Caco-2 (cell line): ENCODE measurements around the gene CLCF1. TPM values are rescaled to one million over a fixed set of nuclear protein-coding genes. Genes with fewer than 3 reads are reported as not detected.

Experiments used
- BruUV-seq: library from RNA; stranded (reverse); fragments of 400-500 nt; replicated peaks from 2 replicates; lab custom pipeline; 2021; lab: Mats Ljungman, UMichigan
- CTCF ChIA-PET: fragments of 300-600 bp; sonication (Branson Sonifier 250); formaldehyde crosslinking; loops from one replicate; lab custom pipeline; 2022; ENCODE audit warnings: antibody characterized with exemption; lab: Charles Lee
- POLR2A ChIA-PET: fragments of 300-600 bp; sonication (Branson Sonifier 250); formaldehyde crosslinking; loops from one replicate; lab custom pipeline; 2022; ENCODE audit warnings: antibody characterized with exemption; lab: Charles Lee
- DNase-seq, 2 experiments: peaks; one replicate each; pipeline versions ENCODE4 v3.0.0 to v3.0.0-alpha.2; 2020 to 2022
- H3K27me3 ChIP-seq: replicated peaks from 2 replicates; pipeline ENCODE4 v1.6.0; 2011; ENCODE audit warnings: low read length; ENCODE audit not compliant: control insufficient read depth, insufficient read depth
- H3K36me3 ChIP-seq: 2 replicates; pipeline ENCODE4 v1.5.1; 2011; ENCODE audit warnings: low read length; ENCODE audit not compliant: control insufficient read depth, insufficient read depth
- H3K4me1 ChIP-seq: fragments of 250-450 bp; sonication (Bioruptor Pico); 2 replicates; pipeline ENCODE4 v1.5.1; 2020; ENCODE audit warnings: mild to moderate bottlenecking
- H3K4me3 ChIP-seq: 2 replicates; pipeline ENCODE4 v1.5.1; 2011; ENCODE audit warnings: low read depth, mild to moderate bottlenecking, control low read depth, low read length
- H3K9me3 ChIP-seq: fragments of 250-450 bp; sonication (Bioruptor Pico); 2 replicates; pipeline ENCODE4 v1.5.1; 2020; ENCODE audit warnings: mild to moderate bottlenecking, moderate library complexity
- H3K27ac Mint-ChIP-seq: one replicate; pipeline ENCODE4 v1.8.0; 2022; ENCODE audit warnings: mixed read lengths; ENCODE audit not compliant: unreplicated experiment
- H3K27me3 Mint-ChIP-seq: one replicate; pipeline ENCODE4 v1.8.0; 2022; ENCODE audit warnings: mixed read lengths; ENCODE audit not compliant: insufficient read depth, unreplicated experiment
- H3K36me3 Mint-ChIP-seq: one replicate; pipeline ENCODE4 v1.8.0; 2022; ENCODE audit warnings: mild to moderate bottlenecking, mixed read lengths; ENCODE audit not compliant: insufficient read depth, unreplicated experiment
- H3K4me1 Mint-ChIP-seq: one replicate; pipeline ENCODE4 v1.8.0; 2022; ENCODE audit warnings: low read depth, mixed read lengths; ENCODE audit not compliant: unreplicated experiment
- H3K4me3 Mint-ChIP-seq: one replicate; pipeline ENCODE4 v1.8.0; 2022; ENCODE audit warnings: mild to moderate bottlenecking, moderate library complexity, mixed read lengths; ENCODE audit not compliant: unreplicated experiment
- H3K9me3 Mint-ChIP-seq: one replicate; pipeline ENCODE4 v1.8.0; 2022; ENCODE audit warnings: mixed read lengths; ENCODE audit not compliant: unreplicated experiment
- intact Hi-C: fragments of 100-400 bp; cut with micrococcal nuclease; formaldehyde crosslinking; loops from one replicate; pipeline ENCODE4 v1.10.0; 2022; ENCODE audit not compliant: unreplicated experiment
- total RNA-seq: library from RNA; stranded (reverse); gene quantifications from 2 replicates; pipeline ENCODE4 v1.2.3, GENCODE V29; 2022
- TF ChIP-seq, protein P1 (sequence below), 2 experiments: fragments of 200-600 bp in 1 of 2; IDR thresholded peaks; 1 replicate in 1 of 2; 2 replicates in 1 of 2; pipeline versions ENCODE4 v1.5.1 to v1.8.0; 2011 to 2022; ENCODE audit warnings: antibody characterized with exemption in 1 of 2, control low read depth in 1 of 2, inconsistent platforms in 1 of 2, low read depth in 1 of 2, low read length in 1 of 2, mild to moderate bottlenecking in 1 of 2, moderate library complexity in 1 of 2; ENCODE audit not compliant: insufficient read depth in 1 of 2, severe bottlenecking in 1 of 2, unreplicated experiment in 1 of 2

The CLCF1 gene
- total RNA-seq, 1 experiment from 2014 or later, result 4.5 TPM

DNA sequence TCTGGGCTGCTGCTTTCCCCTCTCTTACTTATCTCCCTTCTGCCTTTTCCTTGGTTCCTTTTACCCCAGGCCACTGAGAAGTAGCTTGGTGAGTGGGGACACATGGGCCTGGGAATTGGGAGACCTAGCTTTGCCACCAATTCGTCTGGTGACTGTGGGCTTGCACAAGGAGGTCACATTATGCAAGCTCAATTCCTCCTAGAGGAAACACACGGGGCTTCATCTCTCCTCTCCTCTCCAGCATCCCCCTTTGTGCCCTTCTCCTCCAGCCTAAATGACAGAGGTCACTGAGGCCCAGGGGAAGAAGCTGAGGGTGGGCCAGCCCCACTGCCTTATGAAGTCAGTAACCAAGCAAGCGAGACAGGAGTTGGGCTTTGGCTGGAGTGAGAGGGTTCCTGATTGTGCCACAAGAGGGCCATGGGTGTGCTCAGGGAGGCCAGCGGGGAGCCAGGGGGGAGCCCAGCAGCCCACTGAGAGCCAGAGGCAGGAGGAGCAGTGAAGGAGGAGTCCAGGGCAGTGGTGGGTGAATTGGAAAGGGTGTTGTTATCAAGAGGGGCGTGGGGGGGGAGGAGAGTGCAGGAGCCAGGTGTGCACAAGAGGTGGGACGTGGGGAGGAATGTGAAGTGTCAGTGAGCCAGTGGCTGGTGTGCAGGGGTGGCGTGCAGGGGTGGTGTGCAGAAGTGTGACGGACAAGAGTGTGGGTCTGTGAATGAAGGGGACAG, 2.0 kb downstream of the CLCF1 start:
- peaks cover 26% of the 10 kb centered on the region for H3K4me1 ChIP-seq
- Mint-ChIP-seq H3K4me1 (no peaks in the 10 kb centered on the region), H3K9me3 (no peaks in the 10 kb centered on the region), H3K27ac (no peak overlapping the region), H3K27me3 (no peaks in the 10 kb centered on the region), H3K36me3 (peaks cover 8% of the 10 kb centered on the region), H3K4me3 (peak overlapping the region; percentile 95)
- DNase-seq, result peak; percentile 68 to 69
- no peak overlapping the region; the same call in 1 of the 2 replicates for H3K4me3 ChIP-seq
- no peaks in the 10 kb centered on the region for H3K9me3 ChIP-seq
- TSS peak; percentile 23 for BruUV-seq
- ChIA-PET CTCF (interaction anchor here (1.1 to 21.4 kb wide), 6 partner anchors 10 to 26 kb away, joined by 4 to 775 read pairs (median 35); partner anchors contain the start of genes POLD4 and RAD9A), POLR2A (no interaction called here)
- no peaks in the 10 kb centered on the region for H3K36me3 ChIP-seq
- TF ChIP-seq, protein P1, sequence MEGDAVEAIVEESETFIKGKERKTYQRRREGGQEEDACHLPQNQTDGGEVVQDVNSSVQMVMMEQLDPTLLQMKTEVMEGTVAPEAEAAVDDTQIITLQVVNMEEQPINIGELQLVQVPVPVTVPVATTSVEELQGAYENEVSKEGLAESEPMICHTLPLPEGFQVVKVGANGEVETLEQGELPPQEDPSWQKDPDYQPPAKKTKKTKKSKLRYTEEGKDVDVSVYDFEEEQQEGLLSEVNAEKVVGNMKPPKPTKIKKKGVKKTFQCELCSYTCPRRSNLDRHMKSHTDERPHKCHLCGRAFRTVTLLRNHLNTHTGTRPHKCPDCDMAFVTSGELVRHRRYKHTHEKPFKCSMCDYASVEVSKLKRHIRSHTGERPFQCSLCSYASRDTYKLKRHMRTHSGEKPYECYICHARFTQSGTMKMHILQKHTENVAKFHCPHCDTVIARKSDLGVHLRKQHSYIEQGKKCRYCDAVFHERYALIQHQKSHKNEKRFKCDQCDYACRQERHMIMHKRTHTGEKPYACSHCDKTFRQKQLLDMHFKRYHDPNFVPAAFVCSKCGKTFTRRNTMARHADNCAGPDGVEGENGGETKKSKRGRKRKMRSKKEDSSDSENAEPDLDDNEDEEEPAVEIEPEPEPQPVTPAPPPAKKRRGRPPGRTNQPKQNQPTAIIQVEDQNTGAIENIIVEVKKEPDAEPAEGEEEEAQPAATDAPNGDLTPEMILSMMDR (IDR thresholded peaks at IDR 0.05; ENCODE audit: insufficient read depth in 1 of 2, low read depth in 1 of 2, low read length in 1 of 2, severe bottlenecking in 1 of 2, unreplicated experiment in 1 of 2), result peak; percentile 51 to 67
- H3K27me3 ChIP-seq, result no peaks in the 10 kb centered on the region
- intact Hi-C loops, result no loop called here

DNA sequence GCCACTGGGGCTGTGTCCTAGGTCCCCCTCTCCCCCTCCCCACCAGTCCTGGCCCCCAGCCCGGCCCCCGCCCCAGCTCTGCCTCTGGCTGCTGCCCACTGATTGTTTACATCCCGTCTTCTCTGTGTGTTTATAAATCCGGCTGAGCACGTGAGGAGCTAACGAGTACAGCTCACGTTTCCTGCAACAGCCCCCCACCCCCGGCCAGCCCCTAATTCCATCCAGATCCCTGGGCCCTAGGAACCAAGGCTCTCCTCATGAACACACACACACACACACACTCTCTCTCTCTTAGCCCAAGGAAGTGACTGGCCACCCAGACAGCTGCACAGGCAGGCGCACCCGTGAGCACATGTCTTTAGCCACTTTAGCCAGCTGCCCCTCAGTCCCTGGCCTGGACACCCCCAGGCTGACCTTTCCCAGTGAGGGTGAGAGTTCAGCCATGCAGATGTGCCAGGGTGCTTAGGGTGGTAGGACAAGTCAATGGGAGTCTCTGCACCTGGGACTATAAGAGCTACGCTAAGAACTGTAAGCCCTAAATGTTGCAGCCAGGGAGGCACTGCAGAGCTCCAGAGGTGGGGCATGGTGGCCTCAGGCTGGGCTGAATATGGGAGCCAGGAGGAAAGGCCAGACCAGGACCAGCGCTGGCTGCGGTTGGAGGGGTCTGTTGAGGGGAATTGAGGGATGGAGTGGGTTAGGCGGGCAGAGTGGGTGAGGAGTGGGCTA, 2.9 kb downstream of the CLCF1 start:
- no peaks in the 10 kb centered on the region for H3K27me3 Mint-ChIP-seq
- ChIA-PET CTCF (interaction anchor here (0.6 to 21.4 kb wide), 7 partner anchors 11 to 886 kb away, joined by 3 to 775 read pairs (median 4); partner anchors contain the start of genes POLD4 and RAD9A), POLR2A (no interaction called here)
- Histone ChIP-seq H3K9me3 (no peaks in the 10 kb centered on the region), H3K27me3 (no peaks in the 10 kb centered on the region), H3K4me1 (peaks cover 21% of the 10 kb centered on the region), H3K36me3 (no peaks in the 10 kb centered on the region), H3K4me3 (no peak overlapping the region)
- intact Hi-C loops, result no loop called here
- no peak overlapping the region for H3K4me3 Mint-ChIP-seq
- H3K27ac Mint-ChIP-seq, result no peak overlapping the region
- no peaks in the 10 kb centered on the region for H3K4me1 Mint-ChIP-seq
- no peak for DNase-seq
- H3K36me3 Mint-ChIP-seq, result peaks cover 8% of the 10 kb centered on the region
- no TSS peak for BruUV-seq
- TF ChIP-seq, protein P1 (IDR thresholded peaks at IDR 0.05; ENCODE audit: insufficient read depth in 1 of 2, low read depth in 1 of 2, low read length in 1 of 2, severe bottlenecking in 1 of 2, unreplicated experiment in 1 of 2), result no peak
- no peaks in the 10 kb centered on the region for H3K9me3 Mint-ChIP-seq

DNA sequence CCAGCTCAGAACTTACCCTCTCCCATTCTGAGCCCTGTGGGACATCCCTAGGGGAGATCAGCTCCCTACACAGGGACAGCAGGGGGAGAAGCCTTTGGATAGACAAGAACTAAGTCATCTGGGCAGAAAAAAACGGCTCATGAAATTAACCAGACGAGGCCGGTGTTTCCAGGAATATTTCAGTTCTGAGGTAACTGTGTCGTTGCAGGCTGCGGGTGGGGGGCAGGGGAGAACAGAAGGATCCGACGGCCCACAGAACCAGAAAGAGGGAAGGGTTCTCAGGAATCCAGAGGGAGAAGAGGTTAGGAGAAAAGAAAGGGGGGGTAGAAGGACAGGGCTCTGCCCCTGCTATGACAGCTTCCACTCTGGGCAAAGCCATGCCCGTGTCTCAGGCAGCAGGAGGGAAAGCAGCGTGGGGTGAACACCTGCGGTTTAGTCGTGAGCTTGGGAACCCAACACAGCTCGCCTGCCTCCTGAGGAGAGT, 3.6 kb downstream of the CLCF1 start:
- Mint-ChIP-seq H3K27ac (no peak overlapping the region), H3K36me3 (peaks cover 8% of the 10 kb centered on the region), H3K4me3 (no peak overlapping the region), H3K27me3 (no peaks in the 10 kb centered on the region), H3K4me1 (no peaks in the 10 kb centered on the region), H3K9me3 (no peaks in the 10 kb centered on the region)
- Histone ChIP-seq H3K36me3 (no peaks in the 10 kb centered on the region), H3K4me3 (no peak overlapping the region), H3K9me3 (no peaks in the 10 kb centered on the region), H3K27me3 (no peaks in the 10 kb centered on the region), H3K4me1 (peaks cover 18% of the 10 kb centered on the region)
- ChIA-PET POLR2A (no interaction called here), CTCF (interaction anchor here (0.6 to 21.4 kb wide), 8 partner anchors 13 to 1092 kb away, joined by 3 to 775 read pairs (median 4); partner anchors contain the start of gene POLD4)
- no TSS peak for BruUV-seq
- TF ChIP-seq, protein P1 (IDR thresholded peaks at IDR 0.05; ENCODE audit: insufficient read depth in 1 of 2, low read depth in 1 of 2, low read length in 1 of 2, severe bottlenecking in 1 of 2, unreplicated experiment in 1 of 2), result no peak
- DNase-seq, result no peak
- intact Hi-C loops, result no loop called here
